Neural progenitor cell (in vitro differentiated cells): ENCODE results near the gene CACNA1D. TPM values are rescaled to one million over a fixed set of nuclear protein-coding genes. Genes with fewer than 3 reads are reported as not detected.

Experiments used
- DNase-seq: peaks from one replicate; pipeline ENCODE4 v3.0.0-alpha.2; 2016; ENCODE audit warnings: low spot score
- H2AFZ ChIP-seq: fragments of 200-600 bp; sonication (generic); replicated peaks from 2 replicates; pipeline ENCODE4 v1.6.1; 2016; ENCODE audit warnings: antibody characterized with exemption
- H3F3A ChIP-seq: fragments of 200-600 bp; sonication (generic); 2 replicates; pipeline ENCODE4 v1.6.1; 2016; ENCODE audit warnings: antibody characterized with exemption, low read depth
- H3K27ac ChIP-seq: fragments of 200-600 bp; sonication (generic); 2 replicates; pipeline ENCODE4 v1.5.1; 2016; ENCODE audit warnings: mild to moderate bottlenecking
- H3K27me3 ChIP-seq: fragments of 200-600 bp; sonication (generic); 2 replicates; pipeline ENCODE4 v1.6.1; 2016; ENCODE audit warnings: mild to moderate bottlenecking, moderate library complexity
- H3K36me3 ChIP-seq: fragments of 200-600 bp; sonication (generic); 2 replicates; pipeline ENCODE4 v1.5.1; 2016
- H3K4me1 ChIP-seq: fragments of 200-600 bp; sonication (generic); 2 replicates; pipeline ENCODE4 v1.6.1; 2016; ENCODE audit warnings: mixed run types
- H3K4me2 ChIP-seq: fragments of 200-600 bp; sonication (generic); 2 replicates; pipeline ENCODE4 v1.6.1; 2016
- H3K4me3 ChIP-seq: fragments of 200-600 bp; sonication (generic); 2 replicates; pipeline ENCODE4 v1.5.1; 2016
- H3K79me2 ChIP-seq: fragments of 200-600 bp; sonication (generic); 2 replicates; pipeline ENCODE4 v1.6.1; 2016; ENCODE audit warnings: low read depth
- H3K9ac ChIP-seq: fragments of 200-600 bp; sonication (generic); 2 replicates; pipeline ENCODE4 v1.6.1; 2016
- H3K9me3 ChIP-seq: fragments of 200-600 bp; sonication (generic); 2 replicates; pipeline ENCODE4 v1.5.1; 2016; ENCODE audit warnings: low read depth
- H4K20me1 ChIP-seq: fragments of 200-600 bp; sonication (generic); 2 replicates; pipeline ENCODE4 v1.6.1; 2016; ENCODE audit warnings: low read depth
- H3K27ac Mint-ChIP-seq: 3 replicates; pipeline ENCODE4 v1.8.0; 2021; ENCODE audit warnings: mixed read lengths
- H3K27me3 Mint-ChIP-seq: 2 replicates; pipeline ENCODE4 v1.8.0; 2022; ENCODE audit warnings: low read depth, mild to moderate bottlenecking, inconsistent platforms, moderate library complexity, mixed read lengths; ENCODE audit not compliant: insufficient read depth
- H3K36me3 Mint-ChIP-seq: 3 replicates; pipeline ENCODE4 v1.8.0; 2021; ENCODE audit warnings: mixed read lengths
- H3K4me1 Mint-ChIP-seq: 3 replicates; pipeline ENCODE4 v1.8.0; 2021; ENCODE audit warnings: mixed read lengths
- H3K4me3 Mint-ChIP-seq: 3 replicates; pipeline ENCODE4 v1.8.0; 2021; ENCODE audit warnings: mild to moderate bottlenecking, moderate library complexity, mixed read lengths
- H3K9me3 Mint-ChIP-seq: 3 replicates; pipeline ENCODE4 v1.8.0; 2020; ENCODE audit warnings: mixed read lengths
- EZH2 ChIP-seq: fragments of 200-600 bp; sonication (generic); IDR thresholded peaks from 2 replicates; pipeline ENCODE4 v1.6.1; 2017; ENCODE audit warnings: antibody characterized with exemption, mild to moderate bottlenecking, moderate library complexity
- EZH2phosphoT487 ChIP-seq: fragments of 200-600 bp; sonication (generic); IDR thresholded peaks from 2 replicates; pipeline ENCODE4 v1.6.1; 2017; ENCODE audit warnings: antibody characterized with exemption
- total RNA-seq: library from RNA; depleted of rRNA; stranded (reverse); fragments of >200 nt; gene quantifications from 2 replicates; pipeline ENCODE4 v1.2.3, GENCODE V29; 2015; ENCODE audit warnings: low replicate concordance
- TF ChIP-seq, protein P1 (sequence below): fragments of 200-600 bp; sonication (generic); IDR thresholded peaks from 2 replicates; pipeline ENCODE4 v1.5.1; 2017; ENCODE audit warnings: antibody characterized with exemption, mild to moderate bottlenecking

CACNA1D gene
- total RNA-seq, 1 donor from 2014 or later, result 4.7 TPM

DNA sequence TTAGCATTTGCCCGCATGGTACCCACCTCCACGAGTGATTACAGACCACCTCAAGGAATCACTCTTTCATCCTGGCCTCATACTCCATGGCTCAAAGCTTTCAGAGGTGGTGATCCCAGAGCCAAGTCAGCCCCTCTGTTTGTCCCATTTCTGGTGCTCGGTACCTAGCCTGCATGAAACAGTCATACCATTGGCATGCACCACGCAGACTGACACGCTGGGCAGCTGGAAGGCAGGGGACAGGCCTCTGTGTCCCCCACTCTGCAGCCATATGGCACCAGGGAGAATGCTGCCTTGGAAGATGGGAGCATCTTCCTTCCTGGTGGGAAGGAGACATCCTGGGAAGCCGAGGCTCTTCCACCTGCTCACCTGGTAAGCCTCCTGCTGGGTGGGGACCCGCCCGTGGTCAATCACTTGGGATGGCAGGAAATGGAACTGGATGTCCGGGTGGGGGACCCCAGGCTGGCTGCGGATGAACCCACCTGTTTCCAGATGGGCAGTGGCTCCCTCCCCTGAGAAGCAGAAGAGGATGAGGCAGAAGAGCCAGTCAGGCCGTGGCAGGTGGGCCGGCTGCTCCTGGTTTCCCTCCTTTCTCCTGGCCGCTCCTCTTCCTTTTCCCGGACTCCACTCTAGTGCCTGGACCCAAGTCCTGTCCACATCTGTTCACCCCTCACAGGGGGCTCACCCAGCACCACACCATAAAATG, 324.9 kb downstream of the CACNA1D start:
- H3F3A ChIP-seq, result no peaks in the 10 kb centered on the region
- no peaks in the 10 kb centered on the region for H3K4me1 ChIP-seq
- no peaks in the 10 kb centered on the region for H3K79me2 ChIP-seq
- Mint-ChIP-seq H3K27me3 (no peaks in the 10 kb centered on the region), H3K27ac (no peak overlapping the region), H3K9me3 (no peaks in the 10 kb centered on the region), H3K4me1 (peaks cover 11% of the 10 kb centered on the region), H3K4me3 (no peak overlapping the region), H3K36me3 (no peaks in the 10 kb centered on the region)
- H4K20me1 ChIP-seq, result no peaks in the 10 kb centered on the region
- no peak overlapping the region for H3K4me3 ChIP-seq
- no peak overlapping the region for H2AFZ ChIP-seq
- no peak overlapping the region for H3K9ac ChIP-seq
- H3K4me2 ChIP-seq, result no peak overlapping the region
- TF ChIP-seq EZH2 (no peak), EZH2phosphoT487 (no peak)
- TF ChIP-seq, protein P1, sequence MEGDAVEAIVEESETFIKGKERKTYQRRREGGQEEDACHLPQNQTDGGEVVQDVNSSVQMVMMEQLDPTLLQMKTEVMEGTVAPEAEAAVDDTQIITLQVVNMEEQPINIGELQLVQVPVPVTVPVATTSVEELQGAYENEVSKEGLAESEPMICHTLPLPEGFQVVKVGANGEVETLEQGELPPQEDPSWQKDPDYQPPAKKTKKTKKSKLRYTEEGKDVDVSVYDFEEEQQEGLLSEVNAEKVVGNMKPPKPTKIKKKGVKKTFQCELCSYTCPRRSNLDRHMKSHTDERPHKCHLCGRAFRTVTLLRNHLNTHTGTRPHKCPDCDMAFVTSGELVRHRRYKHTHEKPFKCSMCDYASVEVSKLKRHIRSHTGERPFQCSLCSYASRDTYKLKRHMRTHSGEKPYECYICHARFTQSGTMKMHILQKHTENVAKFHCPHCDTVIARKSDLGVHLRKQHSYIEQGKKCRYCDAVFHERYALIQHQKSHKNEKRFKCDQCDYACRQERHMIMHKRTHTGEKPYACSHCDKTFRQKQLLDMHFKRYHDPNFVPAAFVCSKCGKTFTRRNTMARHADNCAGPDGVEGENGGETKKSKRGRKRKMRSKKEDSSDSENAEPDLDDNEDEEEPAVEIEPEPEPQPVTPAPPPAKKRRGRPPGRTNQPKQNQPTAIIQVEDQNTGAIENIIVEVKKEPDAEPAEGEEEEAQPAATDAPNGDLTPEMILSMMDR, result no peak
- H3K36me3 ChIP-seq, result no peaks in the 10 kb centered on the region
- H3K27me3 ChIP-seq, result no peaks in the 10 kb centered on the region
- no peak overlapping the region for H3K27ac ChIP-seq
- DNase-seq, result no peak
- H3K9me3 ChIP-seq, result no peaks in the 10 kb centered on the region

- Mint-ChIP-seq H3K4me3 (no peak overlapping the region), H3K4me1 (peaks cover 13% of the 10 kb centered on the region), H3K27me3 (no peaks in the 10 kb centered on the region), H3K36me3 (no peaks in the 10 kb centered on the region), H3K9me3 (no peaks in the 10 kb centered on the region), H3K27ac (no peak overlapping the region)
- no peak for DNase-seq
- Histone ChIP-seq H3K27ac (no peak overlapping the region), H3K27me3 (no peaks in the 10 kb centered on the region), H3K4me1 (no peaks in the 10 kb centered on the region), H4K20me1 (no peaks in the 10 kb centered on the region), H3K9ac (no peak overlapping the region), H3K4me3 (no peak overlapping the region), H3K36me3 (no peaks in the 10 kb centered on the region), H3K9me3 (no peaks in the 10 kb centered on the region), H3F3A (no peaks in the 10 kb centered on the region), H3K79me2 (no peaks in the 10 kb centered on the region), H3K4me2 (no peak overlapping the region), H2AFZ (no peak overlapping the region)
- TF ChIP-seq EZH2 (no peak), EZH2phosphoT487 (no peak)
- TF ChIP-seq, protein P1, result no peak
These were observed 325.7 kb downstream of the CACNA1D start for GRCh38 chr3:53820084-53820483.

GRCh38 chr3:53820756-53821580, 326.6 kb downstream of the CACNA1D start:
- no peaks in the 10 kb centered on the region for H3K36me3 ChIP-seq
- Mint-ChIP-seq H3K4me1 (peaks cover 13% of the 10 kb centered on the region), H3K27ac (no peak overlapping the region), H3K9me3 (no peaks in the 10 kb centered on the region), H3K36me3 (no peaks in the 10 kb centered on the region), H3K4me3 (no peak overlapping the region), H3K27me3 (no peaks in the 10 kb centered on the region)
- H3K79me2 ChIP-seq, result no peaks in the 10 kb centered on the region
- H3K9ac ChIP-seq, result no peak overlapping the region
- TF ChIP-seq EZH2phosphoT487 (no peak), EZH2 (no peak)
- TF ChIP-seq, protein P1, result no peak
- no peak overlapping the region for H3K27ac ChIP-seq
- no peaks in the 10 kb centered on the region for H3K9me3 ChIP-seq
- no peaks in the 10 kb centered on the region for H3F3A ChIP-seq
- no peak for DNase-seq
- H3K4me2 ChIP-seq, result no peak overlapping the region
- no peaks in the 10 kb centered on the region for H3K27me3 ChIP-seq
- no peaks in the 10 kb centered on the region for H4K20me1 ChIP-seq
- no peaks in the 10 kb centered on the region for H3K4me1 ChIP-seq
- no peak overlapping the region for H3K4me3 ChIP-seq
- no peak overlapping the region for H2AFZ ChIP-seq
